HK-2 (cell line): ENCODE results near the gene MAP1LC3B2.

Source experiments
- DNase-seq: peaks from one replicate; pipeline ENCODE4 v3.0.0-alpha.2; 2018; ENCODE audit not compliant: unreplicated experiment

The MAP1LC3B2 gene

DNA sequence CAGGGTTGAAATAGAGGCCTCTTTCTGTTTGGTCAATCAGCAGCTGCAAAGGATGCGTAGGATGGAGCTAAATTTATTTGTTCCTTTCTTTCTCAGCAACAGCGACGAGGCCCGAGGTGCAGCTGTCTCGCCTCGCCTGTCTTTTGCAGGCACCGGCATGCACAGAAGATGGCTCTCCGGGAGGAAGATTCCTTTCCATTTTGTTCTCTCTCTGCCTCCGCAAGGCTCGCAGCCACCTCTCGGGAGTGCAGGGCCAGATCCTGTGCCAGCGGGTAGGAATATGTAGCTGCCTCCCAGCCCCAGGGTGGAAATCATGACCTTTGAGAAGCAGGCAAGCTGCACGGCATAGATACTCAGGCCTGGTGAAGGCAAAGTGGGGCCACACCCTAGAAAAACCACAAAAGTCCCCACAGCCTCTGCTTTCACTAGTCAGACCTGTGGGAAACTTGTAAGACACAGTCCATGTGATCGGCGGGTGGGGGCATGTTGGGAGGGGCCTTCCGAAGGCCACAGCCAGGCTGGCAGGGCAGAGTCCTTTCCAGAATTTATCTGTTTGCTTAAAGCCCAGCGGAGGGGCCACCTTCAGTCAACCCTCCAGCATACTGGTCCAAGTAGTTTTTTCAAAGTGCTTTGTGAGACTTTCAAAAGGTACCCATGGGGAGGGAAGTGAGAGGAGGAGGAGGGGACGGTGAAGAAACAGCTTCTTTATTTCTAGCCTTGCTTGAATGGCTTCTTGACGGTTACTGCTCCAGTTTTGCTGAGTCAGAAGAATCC is at the start of gene MAP1LC3B2:
Gene MAP1LC3B2 (plus strand): TSS at position 220 of the 774 bp plus-strand sequence. CDS start 16,562 bp downstream, outside the sequence.
- peak; percentile 83 for DNase-seq

DNA sequence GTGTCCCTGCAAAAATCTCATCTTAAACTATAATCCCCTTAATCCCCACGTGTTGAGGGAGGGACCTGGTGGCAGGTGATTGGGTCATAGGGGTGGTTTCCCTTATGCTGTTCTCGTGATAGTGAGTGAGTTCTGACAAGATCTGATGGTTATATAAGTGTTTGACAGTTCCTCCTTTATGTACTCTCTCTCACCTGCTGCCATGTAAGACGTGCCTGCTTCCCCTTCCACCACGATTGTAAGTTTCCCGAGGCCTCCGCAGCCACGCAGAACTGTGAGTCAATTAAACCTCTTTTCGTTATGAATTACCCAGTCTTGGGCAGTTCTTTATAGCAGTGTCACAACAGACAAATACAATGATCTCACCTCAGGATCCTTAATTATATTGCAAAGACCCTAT is 45.2 kb upstream of the MAP1LC3B2 start:
- no peak for DNase-seq

DNA sequence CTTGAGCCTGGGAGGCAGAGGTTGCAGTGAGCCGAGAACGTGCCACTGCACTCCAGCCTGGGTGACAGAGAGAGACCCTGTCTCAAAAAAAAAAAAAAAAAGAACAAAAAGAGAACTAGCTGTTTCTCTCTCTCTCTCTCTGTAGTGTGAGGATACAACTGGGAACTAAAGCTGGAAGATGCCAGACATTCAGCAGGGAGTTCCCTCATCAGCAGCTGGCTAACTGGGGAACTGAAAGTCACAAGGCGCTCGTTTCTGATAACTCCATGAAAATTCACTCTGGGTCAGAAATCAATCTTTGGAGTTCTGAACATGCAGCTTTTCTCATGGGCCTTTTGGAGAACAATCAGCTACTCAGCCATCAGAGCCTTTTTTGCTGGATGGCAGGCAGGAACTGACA is 43.5 kb upstream of the MAP1LC3B2 start:
- DNase-seq: no peak

DNA sequence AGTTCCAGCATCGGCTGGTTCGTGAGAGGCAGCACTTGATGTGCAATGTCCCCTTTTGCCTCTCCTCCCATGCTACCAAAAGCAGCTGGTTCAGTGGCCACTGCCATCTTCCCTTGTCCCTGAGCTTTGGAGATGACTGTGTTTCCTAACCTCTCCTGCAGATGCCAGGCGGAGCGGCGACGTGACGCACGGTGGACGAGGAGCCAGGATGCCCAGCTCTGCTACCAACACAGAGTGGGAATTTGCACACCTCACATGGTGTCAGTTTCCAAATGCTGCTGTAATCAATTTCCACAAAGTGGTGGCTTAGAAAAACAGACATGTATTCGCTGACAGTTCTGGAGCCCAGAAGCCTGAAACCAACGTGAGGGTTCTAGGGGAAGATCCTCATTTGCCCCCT is 42.5 kb upstream of the MAP1LC3B2 start:
- DNase-seq: no peak

DNA sequence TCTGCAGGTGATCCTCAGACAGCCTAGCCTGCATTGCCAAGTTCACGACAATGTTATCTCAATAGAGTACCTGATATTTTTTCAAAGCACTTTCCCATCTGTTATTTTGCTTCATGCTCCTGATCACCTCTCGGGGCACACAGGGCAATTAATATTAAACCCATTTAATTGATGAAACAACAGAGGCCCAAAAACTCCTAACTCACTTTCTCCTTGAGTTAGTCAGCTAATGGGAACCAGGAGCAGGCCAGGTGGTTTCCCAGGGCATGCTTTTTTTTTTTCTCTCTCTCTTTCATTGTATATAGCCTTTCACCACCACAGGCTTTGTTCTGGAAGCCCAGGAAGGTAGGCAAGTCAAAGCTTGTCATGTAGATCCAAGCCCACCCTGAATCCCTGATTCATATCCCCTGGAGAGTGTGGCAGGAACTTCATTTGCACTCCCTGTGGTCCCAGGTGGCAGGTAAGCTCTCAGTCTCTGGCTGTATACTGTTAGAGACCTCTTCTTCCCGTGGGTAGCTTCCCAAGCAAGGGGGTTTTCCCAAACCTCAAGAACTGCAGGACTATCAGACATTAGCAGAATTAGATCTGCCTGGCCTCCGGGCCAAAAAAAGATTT is 41.6 kb upstream of the MAP1LC3B2 start:
- DNase-seq: no peak

DNA sequence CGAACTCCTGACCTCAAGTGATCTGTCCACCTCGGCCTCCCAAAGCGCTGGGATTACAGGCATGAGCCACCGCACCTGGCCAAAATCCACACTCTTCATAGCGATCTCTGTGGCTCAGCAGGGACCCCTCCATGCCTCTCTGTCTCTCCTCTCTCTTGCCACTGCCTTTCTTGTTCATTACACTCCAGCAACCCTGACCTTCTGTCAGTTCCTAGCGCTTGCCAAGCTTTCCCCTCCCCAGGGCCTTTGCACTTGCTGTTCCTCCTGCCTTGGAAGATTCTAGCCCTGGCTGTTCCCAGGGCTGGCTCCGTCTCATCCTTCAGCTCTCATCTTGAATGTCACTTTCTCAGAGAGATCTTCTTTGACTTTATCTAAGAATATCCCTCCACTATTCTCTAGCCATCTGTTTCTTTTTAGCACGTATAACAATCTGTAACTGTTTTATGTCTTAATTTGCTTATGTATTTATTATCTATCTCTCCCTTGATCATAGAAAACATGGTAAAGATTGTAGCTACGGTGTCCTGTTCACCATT is 38.9 kb upstream of the MAP1LC3B2 start:
- no peak for DNase-seq

DNA sequence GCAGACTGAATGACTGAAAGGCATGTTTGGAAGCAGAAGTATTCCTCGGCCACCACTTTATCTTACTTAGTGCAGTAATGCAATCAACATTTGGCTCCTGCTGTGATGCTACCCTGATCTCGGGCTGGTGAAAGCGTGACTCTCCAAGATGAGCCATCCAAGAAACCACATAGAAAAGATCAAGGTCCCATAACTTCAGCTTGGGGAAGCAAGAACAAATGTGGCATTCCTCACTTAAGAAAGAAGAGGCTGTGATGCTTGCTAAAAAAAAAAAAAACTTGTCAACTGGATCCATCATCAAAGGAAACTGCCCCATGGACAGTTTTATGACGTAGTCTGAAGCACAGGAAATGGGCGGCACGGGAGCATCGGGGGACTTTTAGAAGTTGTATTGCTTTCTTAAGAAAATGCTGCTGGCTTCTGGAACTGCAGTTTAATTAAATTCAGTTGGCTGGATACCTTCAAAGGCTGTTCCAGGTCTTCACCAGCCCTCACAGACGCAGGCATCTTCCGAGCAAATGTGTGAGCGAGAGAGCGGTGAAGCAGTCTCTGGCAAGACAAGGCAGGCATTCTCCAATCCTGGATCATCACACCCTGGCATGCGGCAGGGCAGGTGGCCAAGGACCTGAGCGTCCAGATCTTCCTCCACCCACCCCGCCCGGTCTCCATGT is 38.2 kb upstream of the MAP1LC3B2 start:
- DNase-seq: no peak

DNA sequence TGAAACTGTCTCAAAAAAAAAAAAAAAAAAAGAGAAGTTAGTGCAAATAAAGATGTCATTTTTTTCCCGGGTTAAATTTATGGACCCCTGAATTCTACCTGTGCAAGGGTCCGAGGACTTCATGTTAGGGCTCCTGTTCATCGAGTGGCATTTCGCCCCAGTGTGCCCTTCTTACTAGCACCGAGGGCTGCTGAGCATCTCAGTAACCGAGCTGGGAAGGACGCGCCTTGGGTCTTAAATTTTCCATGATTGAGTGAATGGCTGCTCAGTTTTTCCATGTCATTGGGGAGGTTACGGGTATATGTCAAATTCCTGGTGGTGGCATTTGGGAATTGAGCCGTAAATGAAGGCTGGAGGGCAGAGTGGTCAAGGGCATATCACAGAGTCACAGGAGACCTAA is 34.9 kb upstream of the MAP1LC3B2 start:
- no peak for DNase-seq

DNA sequence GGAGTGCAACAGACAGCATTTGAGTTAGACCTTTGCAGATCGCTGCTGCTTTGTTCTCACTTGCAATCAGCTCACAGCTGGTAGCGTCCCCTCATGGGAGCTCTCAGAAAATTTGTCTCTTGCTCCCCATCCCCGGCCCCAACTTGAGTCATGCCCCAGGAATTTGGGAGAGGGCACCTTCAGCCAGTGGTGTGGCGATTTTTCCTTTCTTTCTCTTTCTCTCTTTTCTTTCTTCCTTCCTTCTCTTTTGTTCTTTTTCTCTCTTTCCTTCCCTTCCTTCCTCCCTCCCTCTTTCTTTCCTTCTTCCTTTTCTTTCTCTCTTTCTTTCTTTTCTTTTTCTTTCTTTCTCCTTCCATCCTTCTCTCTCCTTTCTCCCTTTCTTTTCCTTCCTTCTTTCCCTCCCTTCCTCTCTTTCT is 34.2 kb upstream of the MAP1LC3B2 start:
- peak; percentile 38 for DNase-seq

DNA sequence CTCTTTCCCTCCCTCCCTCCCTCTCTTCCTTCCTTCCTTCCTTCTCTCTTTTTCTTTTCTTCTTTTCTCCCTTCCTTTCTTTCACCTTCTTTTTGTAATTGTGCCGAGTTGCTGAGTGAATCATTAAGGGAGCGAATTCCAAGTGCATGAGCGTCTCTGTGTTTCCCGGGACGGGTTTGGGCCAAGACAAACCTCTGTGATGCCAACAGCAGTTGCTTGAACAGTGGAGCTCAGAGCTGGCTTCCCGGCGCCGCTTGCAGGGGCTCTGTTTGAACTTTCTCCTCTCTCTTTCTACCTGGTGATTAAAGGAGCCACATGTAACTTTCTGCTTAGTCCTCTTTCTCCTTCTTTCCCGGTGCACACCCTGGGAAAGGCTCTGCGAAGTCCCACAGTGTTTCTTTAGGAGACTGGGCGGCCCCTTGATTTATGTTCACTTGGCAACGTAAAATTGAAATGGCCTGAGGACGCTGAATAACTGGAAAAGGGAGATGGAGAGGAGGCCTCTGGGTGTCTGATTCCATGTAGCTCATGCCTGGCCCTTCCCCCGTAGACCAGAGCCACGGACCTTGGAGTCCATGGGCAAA is 33.7 kb upstream of the MAP1LC3B2 start:
- peak; percentile 81 for DNase-seq

DNA sequence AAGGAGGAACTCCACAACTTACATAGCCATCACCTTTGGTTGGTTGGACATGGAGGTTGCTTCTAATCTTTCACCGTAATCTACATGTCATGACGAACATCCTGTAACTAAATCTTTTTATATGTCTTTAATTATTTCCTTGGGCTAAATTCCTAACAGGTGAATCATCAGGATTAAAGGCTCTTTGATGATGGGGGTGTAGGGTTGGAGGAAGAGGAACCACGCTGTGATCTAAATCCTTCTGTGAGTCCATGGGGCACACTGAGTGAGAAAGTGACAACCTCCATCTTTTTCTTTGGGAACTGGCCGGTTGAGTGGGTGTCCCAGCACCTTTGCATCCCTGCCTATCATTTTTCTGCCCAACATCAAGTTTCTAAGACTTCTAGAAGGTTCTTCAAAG is 31.1 kb upstream of the MAP1LC3B2 start:
- peak; percentile 26 for DNase-seq

DNA sequence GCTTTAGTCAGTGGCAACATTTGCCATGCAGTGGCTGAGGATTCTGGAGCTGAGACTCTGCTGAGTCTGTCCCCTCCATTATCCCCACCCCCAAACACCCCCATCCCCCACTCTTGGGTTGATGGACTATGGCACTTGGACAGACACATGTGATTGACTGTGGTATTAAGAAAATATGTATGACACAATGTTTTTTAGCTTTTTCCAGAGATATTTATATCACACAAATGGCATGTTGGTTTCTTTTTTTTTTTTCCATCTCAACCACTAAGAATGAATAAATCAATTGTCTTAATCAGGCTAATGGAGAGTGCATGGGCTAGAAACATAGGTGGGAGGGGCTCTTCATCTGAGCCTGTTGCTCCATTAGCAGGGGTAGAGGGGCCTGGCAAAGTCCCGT is 30.7 kb upstream of the MAP1LC3B2 start:
- no peak for DNase-seq

DNA sequence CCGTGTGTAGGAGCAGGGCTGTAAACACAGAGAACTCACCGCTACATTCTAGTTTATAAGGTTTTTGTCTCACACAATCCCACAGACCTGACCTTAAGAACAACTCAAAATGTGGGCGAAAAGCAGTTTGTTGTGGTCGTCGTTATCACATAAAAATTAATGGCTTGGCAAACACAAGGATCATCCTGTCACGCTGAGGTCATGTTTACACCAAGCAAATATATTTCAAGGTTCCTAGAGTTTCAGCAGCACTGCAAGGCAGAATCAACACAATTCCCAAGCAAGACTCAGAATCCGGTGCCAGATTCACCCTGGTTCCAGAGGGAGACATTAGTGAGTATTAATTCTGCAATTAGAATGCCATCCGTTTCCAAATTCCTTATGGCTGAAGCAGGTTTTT is 30.1 kb upstream of the MAP1LC3B2 start:
- no peak for DNase-seq

DNA sequence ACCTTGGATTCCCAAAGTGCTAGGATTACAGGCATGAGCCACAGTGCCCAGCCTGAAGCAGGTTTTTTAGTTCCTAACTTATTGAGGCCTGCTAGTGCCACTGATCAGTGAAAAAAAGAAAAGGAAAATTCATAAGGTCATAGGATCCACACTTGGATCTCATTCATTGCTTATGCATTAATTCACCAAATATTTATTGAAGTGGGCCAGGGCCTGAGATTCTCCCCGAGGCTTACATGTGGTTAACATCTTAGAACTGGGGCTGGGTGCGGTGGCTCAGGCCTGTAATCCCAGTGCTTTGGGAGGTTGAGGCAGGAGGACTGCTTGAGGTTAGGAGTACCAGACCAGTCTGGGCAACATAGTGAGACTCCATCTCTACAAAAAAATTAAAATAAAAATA is 29.5 kb upstream of the MAP1LC3B2 start:
- no peak for DNase-seq

DNA sequence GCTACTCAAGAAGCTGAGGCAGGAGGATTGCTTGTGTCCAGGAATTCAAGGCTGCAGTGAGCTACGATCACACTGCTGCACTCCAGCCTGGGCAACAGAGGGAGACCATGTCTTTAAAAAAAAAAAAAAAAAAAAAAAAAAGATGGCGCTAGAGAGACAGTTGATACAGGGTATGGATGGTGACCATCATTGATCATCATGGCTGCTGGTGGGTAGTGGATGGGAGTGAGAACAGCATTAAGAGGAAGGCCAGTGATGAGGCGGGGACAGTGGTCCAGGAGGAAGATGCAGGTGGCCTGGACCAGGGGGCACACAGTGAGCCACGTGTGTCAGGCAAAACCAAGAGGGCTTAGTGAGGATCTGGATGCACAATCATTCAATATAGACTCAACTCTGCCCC is 26.8 kb upstream of the MAP1LC3B2 start:
- DNase-seq: no peak

DNA sequence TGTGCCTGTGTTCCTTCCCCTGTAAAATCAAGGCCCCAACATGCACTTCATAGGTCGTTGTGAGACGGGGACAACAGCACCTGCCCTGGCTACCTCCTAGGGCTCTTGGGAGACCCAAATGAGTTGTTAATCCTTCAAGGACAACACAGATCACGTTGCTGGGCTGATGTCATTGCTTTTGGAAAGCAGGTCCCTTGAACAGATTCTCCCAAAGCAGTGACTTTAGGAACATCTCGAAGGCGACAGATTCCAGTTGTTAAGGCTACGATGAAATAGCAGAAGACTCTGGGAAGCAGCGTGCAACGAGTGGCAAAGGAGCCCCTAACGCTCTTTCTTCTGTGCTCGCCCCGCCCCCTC is 26.2 kb upstream of the MAP1LC3B2 start:
- DNase-seq: no peak

DNA sequence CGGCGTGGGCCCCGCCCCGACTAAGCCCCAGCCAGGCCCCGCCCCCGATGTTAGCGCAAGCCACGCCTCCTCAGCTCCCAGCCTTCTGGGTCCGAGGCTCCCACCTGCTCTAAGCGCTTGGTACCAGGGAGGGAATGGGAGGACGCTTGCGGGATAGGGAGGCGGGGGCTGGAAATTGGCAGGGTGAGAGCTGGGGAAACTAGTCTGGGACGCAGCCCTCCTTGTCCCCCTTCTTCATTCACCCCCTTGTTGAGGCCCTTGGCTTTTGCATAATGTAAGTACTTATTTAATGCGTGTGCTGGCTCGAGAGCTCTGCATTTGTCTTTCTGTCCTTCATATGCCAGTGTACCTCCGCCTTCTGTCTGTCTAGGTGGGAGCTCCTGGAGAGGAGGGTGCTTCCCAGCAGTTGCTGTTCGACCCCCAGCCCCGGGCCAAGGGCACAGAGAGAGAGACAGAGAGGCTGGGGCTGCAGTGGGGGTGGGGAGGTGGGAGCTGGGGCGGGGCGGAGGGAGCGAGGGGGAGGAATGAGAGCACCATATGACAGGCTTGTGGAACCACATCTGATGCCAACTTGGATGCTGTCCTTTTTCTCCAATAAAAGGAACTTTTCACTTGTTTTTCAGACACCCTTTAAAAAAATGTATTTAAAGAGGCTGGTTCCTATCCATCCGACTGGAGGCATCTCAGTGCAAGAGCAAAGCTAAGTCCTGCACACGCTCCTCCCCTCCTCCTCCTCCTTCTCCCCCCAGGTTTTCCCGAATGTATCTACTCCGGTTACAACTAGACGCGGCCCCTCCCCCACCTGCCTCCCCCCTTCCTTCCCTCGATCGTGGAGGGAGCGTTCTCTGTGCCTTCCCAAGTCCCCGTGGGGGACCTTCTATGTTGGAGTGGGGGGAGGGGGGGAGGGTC is 25.6 kb upstream of the MAP1LC3B2 start:
- peak; percentile 60 for DNase-seq

DNA sequence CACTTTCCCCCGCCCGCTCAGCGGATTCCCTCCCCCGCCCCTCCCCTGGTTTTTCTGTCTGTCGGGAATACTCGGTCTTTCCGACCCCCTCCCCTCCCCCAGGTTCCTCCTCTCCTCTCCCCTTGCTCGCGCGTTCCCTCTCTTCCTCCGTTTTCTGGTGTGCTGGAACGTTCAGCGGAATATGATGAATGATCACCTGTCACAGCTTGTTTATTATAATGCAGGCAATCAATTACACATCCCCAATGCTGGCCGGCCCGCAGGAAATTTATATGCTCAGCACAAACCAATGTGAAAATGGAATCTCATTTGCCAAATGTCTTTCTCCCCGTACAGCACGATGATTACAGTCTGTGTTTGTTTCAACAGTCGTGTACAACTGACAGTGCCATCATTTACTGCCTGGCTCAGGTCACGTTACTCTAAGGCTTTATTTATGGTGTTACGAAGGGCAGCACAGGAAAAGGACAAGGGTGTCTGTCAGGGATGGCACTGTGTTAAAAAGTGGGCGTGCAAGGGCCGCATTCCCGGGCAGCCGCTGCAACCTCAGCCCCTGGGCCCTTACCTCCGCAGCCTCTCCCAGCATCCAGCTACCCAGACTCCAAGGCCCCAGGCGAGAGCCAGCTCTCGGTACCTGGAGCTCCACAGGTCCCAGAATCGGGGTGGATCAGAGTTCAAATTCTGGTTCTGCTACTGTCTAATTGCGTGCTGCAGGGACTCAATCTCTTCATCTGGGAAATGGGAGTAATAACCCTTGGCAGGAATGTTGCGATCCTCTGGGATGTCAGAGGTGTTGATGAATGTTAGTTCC is 24.7 kb upstream of the MAP1LC3B2 start:
- DNase-seq: no peak

DNA sequence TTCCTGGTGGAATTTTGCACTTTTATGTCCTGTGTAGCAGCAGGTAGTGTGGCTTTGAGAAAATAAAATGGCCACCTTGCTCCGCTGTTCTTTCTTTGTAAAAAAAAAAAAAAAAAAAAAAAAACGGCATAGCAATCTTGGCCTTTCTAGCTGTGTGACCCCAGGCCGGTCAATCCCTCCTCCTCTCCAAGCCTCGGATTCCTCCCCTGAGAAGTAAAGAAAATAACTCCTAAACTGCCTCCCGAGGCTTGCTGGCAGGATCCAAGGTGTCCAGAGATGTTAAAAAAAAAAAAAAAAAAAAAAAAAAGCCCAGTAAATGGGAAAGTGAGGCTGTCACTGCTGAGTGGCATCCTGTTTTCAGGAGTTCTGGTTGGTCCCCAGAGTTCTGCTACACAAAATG is 23.9 kb upstream of the MAP1LC3B2 start:
- no peak for DNase-seq

DNA sequence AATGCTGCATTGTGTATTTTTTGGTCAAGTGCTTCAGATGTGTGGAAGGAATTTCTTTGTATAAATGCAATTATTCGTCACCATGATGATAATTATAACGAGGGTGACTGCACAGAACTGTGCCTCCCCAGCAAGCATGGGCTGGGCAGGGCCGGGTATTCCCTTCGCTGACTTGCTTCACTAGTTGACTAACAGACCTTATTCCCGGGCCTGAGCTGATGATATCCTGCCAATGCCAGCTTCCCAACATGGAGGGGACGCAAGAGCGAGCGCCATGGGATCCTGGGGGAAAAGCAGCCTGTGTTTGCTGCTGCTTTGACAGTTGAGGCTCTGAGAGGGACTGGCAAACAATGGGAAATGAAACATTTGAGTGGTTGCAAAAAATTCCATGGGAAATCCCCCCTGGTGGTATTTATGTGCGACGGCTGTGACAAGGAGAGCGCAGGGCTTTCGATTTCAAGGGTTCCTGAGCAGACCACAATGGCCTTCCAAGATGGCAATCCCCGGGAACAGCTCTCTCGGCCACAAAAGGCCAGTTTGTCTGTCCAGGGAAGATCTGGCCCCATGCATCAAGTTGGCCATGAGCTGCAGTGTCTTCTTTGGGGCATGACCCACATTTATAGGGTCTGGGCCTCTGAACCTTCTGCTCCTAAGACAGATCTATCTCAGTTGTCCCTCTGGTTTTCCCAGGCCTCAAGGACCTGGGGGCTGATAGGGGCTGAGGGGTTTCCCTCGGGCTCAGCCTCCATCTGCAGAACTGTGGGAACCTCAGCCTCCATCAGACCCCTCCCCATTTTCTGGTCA is 21.9 kb upstream of the MAP1LC3B2 start:
- peak; percentile 64 for DNase-seq
